HG02610 (cell line): ENCODE measurements around the gene EFNA4.
"Not testable (repeated sequence)": the region's sequence is repeated elsewhere in the genome, so short reads cannot be mapped to it uniquely, and the experiment has no call there.

Experiments used
- ATAC-seq: cut with Tn5 transposase; IDR thresholded peaks from one replicate; pipeline ENCODE4 v1.9.1; 2021; ENCODE audit warnings: mild to moderate bottlenecking, moderate library complexity; ENCODE audit not compliant: unreplicated experiment

EFNA4 gene

GRCh38 chr1:155116113-155116764, 52.7 kb downstream of the EFNA4 start:
- no peak for ATAC-seq

GRCh38 chr1:155117610-155118009, 54.1 kb downstream of the EFNA4 start:
- ATAC-seq, result no peak

- not testable (repeated sequence) for ATAC-seq
Observed at GRCh38 chr1:155118090-155118489, 54.5 kb downstream of the EFNA4 start.
